ENCODE measurements around the gene CREBBP. TPM values are rescaled to one million over a fixed set of nuclear protein-coding genes. Genes with fewer than 3 reads are reported as not detected.

Gene CREBBP
- total RNA-seq, 1 donor from 2014 or later = 53.0 TPM

GRCh38 chr16:3907586-3907985, 27.1 kb upstream of the CREBBP start:
- peaks cover 11% of the 10 kb centered on the region for H3K27me3 Mint-ChIP-seq (ENCODE audit: low read depth, unreplicated experiment)

GRCh38 chr16:3906363-3906762, 25.9 kb upstream of the CREBBP start:
- no peak overlapping the region for H3K27ac Mint-ChIP-seq (ENCODE audit: unreplicated experiment)
- Histone ChIP-seq H3K79me2 (ENCODE audit: insufficient read depth, low read length) (no peaks in the 10 kb centered on the region), H3K9ac (ENCODE audit: low read length) (no peak overlapping the region), H3K4me1 (ENCODE audit: insufficient read depth, low read length) (no peaks in the 10 kb centered on the region), H3K9me3 (ENCODE audit: insufficient read depth, low read depth, low read length) (no peaks in the 10 kb centered on the region), H4K20me1 (ENCODE audit: insufficient read depth, low read length) (no peaks in the 10 kb centered on the region), H3K36me3 (ENCODE audit: insufficient read depth, low read length) (no peaks in the 10 kb centered on the region), H3K27me3 (ENCODE audit: insufficient read depth, low read length) (peaks cover 6% of the 10 kb centered on the region), H2AFZ (ENCODE audit: low read depth, low read length) (no peak overlapping the region), H3K4me3 (ENCODE audit: insufficient read depth, low read depth, low read length) (no peak overlapping the region), H3K4me2 (ENCODE audit: low read length) (no peak overlapping the region), H3K27ac (ENCODE audit: low read depth, low read length) (no peak overlapping the region)
- H3K27me3 Mint-ChIP-seq (ENCODE audit: low read depth, unreplicated experiment) = peaks cover 11% of the 10 kb centered on the region
- no peaks in the 10 kb centered on the region for H3K36me3 Mint-ChIP-seq (ENCODE audit: low read depth, unreplicated experiment)
- TF ChIP-seq CTCF (IDR thresholded peaks at IDR 0.05; ENCODE audit: insufficient read depth, low read depth, low read length) (no peak), EZH2 (IDR thresholded peaks at IDR 0.05; ENCODE audit: insufficient read depth, low read length) (no peak)
- DNase-seq (ENCODE audit: low read depth) = no peak
- no peak overlapping the region for H3K4me3 Mint-ChIP-seq (ENCODE audit: unreplicated experiment)
- H3K4me1 Mint-ChIP-seq (ENCODE audit: low read depth, unreplicated experiment) = peaks cover 2% of the 10 kb centered on the region
- H3K9me3 Mint-ChIP-seq (ENCODE audit: unreplicated experiment) = no peaks in the 10 kb centered on the region
- no peak for FAIRE-seq

More at GRCh38 chr16:3907586-3907985, 27.1 kb upstream of the CREBBP start:
- H3K9me3 ChIP-seq (ENCODE audit: insufficient read depth, low read depth, low read length) = no peaks in the 10 kb centered on the region
- no peaks in the 10 kb centered on the region for H3K4me1 ChIP-seq (ENCODE audit: insufficient read depth, low read length)
- H3K36me3 Mint-ChIP-seq (ENCODE audit: low read depth, unreplicated experiment) = no peaks in the 10 kb centered on the region
- no peak overlapping the region for H3K4me3 Mint-ChIP-seq (ENCODE audit: unreplicated experiment)
- TF ChIP-seq CTCF (IDR thresholded peaks at IDR 0.05; ENCODE audit: insufficient read depth, low read depth, low read length) (no peak), EZH2 (IDR thresholded peaks at IDR 0.05; ENCODE audit: insufficient read depth, low read length) (no peak)
- peaks cover 6% of the 10 kb centered on the region for H3K27me3 ChIP-seq (ENCODE audit: insufficient read depth, low read length)
- no peaks in the 10 kb centered on the region for H3K79me2 ChIP-seq (ENCODE audit: insufficient read depth, low read length)
- H3K9ac ChIP-seq (ENCODE audit: low read length) = no peak overlapping the region
- H3K27ac ChIP-seq (ENCODE audit: low read depth, low read length) = no peak overlapping the region
- no peak overlapping the region for H3K27ac Mint-ChIP-seq (ENCODE audit: unreplicated experiment)
- no peaks in the 10 kb centered on the region for H3K36me3 ChIP-seq (ENCODE audit: insufficient read depth, low read length)
- H3K9me3 Mint-ChIP-seq (ENCODE audit: unreplicated experiment) = no peaks in the 10 kb centered on the region
- no peaks in the 10 kb centered on the region for H4K20me1 ChIP-seq (ENCODE audit: insufficient read depth, low read length)
- DNase-seq (ENCODE audit: low read depth) (no peak), FAIRE-seq (no peak)
- H3K4me2 ChIP-seq (ENCODE audit: low read length) = no peak overlapping the region
- H3K4me3 ChIP-seq (ENCODE audit: insufficient read depth, low read depth, low read length) = no peak overlapping the region
- H3K4me1 Mint-ChIP-seq (ENCODE audit: low read depth, unreplicated experiment) = peaks cover 2% of the 10 kb centered on the region
- H2AFZ ChIP-seq (ENCODE audit: low read depth, low read length) = no peak overlapping the region

- Mint-ChIP-seq H3K27ac (ENCODE audit: unreplicated experiment) (no peak overlapping the region), H3K4me3 (ENCODE audit: unreplicated experiment) (no peak overlapping the region), H3K9me3 (ENCODE audit: unreplicated experiment) (no peaks in the 10 kb centered on the region), H3K36me3 (ENCODE audit: low read depth, unreplicated experiment) (no peaks in the 10 kb centered on the region), H3K4me1 (ENCODE audit: low read depth, unreplicated experiment) (peaks cover 2% of the 10 kb centered on the region), H3K27me3 (ENCODE audit: low read depth, unreplicated experiment) (peaks cover 11% of the 10 kb centered on the region)
- no peaks in the 10 kb centered on the region for H3K4me1 ChIP-seq (ENCODE audit: insufficient read depth, low read length)
- H3K9ac ChIP-seq (ENCODE audit: low read length) = no peak overlapping the region
- H3K36me3 ChIP-seq (ENCODE audit: insufficient read depth, low read length) = no peaks in the 10 kb centered on the region
- TF ChIP-seq CTCF (IDR thresholded peaks at IDR 0.05; ENCODE audit: insufficient read depth, low read depth, low read length) (no peak), EZH2 (IDR thresholded peaks at IDR 0.05; ENCODE audit: insufficient read depth, low read length) (no peak)
- no peaks in the 10 kb centered on the region for H3K79me2 ChIP-seq (ENCODE audit: insufficient read depth, low read length)
- no peak overlapping the region for H3K4me3 ChIP-seq (ENCODE audit: insufficient read depth, low read depth, low read length)
- peaks cover 6% of the 10 kb centered on the region for H3K27me3 ChIP-seq (ENCODE audit: insufficient read depth, low read length)
- H4K20me1 ChIP-seq (ENCODE audit: insufficient read depth, low read length) = no peaks in the 10 kb centered on the region
- no peak overlapping the region for H3K27ac ChIP-seq (ENCODE audit: low read depth, low read length)
- no peaks in the 10 kb centered on the region for H3K9me3 ChIP-seq (ENCODE audit: insufficient read depth, low read depth, low read length)
- no peak overlapping the region for H2AFZ ChIP-seq (ENCODE audit: low read depth, low read length)
- no peak overlapping the region for H3K4me2 ChIP-seq (ENCODE audit: low read length)
- DNase-seq (ENCODE audit: low read depth) (no peak), FAIRE-seq (no peak)
Measured at GRCh38 chr16:3904875-3905274, 24.4 kb upstream of the CREBBP start.

Data from astrocyte (in vitro differentiated cells and primary cell).